Stimulated activated CD4-positive, alpha-beta T cell treated with anti-CD3 and anti-CD28 coated beads, Interleukin-1b, Interleukin-23, amount 100 ng/mL, for 1 hour (primary cell): Measurements from ENCODE around the gene REX1BD.

Experiments
- DNase-seq, 2 donors: peaks; one replicate each; pipeline ENCODE4 v3.0.0-alpha.2; 2020; ENCODE audit warnings: low read depth in 2 of 2

Gene REX1BD

DNA sequence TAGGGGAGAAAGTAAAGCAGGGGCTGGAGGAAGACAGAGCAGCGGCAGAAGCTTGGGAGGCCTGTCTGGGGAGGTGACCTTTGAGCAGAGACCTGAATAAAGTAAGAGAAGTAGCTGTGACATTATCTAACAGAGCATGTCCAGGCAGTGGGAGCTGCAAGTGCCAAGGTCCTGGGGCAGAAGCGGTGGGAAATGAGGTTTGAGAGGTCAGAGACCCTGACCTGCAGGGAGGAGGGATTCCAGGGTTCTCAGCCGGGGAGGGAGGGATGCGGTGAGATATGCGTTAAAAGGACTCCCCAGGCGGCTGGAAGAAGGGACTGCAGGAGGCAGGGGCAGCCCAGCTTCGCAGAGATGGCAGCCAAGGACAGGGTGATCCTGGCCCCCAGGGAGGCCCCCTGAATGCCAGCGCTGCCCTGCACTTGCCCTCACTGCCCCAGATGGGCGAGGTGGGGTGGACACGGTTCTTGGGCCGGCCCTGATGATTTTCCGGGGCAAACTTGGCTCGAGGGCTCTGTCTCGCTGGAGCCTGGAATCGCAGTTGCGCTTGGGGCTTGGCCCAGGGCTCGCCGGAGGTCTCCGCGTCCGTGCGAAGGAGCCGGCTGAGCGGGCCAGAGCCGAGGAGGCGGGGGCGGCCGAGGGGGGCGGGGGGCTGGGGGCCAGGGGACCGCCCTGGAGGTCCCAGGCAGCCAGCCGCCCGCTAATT is 14.8 kb downstream of the REX1BD start:
- no peak for DNase-seq

DNA sequence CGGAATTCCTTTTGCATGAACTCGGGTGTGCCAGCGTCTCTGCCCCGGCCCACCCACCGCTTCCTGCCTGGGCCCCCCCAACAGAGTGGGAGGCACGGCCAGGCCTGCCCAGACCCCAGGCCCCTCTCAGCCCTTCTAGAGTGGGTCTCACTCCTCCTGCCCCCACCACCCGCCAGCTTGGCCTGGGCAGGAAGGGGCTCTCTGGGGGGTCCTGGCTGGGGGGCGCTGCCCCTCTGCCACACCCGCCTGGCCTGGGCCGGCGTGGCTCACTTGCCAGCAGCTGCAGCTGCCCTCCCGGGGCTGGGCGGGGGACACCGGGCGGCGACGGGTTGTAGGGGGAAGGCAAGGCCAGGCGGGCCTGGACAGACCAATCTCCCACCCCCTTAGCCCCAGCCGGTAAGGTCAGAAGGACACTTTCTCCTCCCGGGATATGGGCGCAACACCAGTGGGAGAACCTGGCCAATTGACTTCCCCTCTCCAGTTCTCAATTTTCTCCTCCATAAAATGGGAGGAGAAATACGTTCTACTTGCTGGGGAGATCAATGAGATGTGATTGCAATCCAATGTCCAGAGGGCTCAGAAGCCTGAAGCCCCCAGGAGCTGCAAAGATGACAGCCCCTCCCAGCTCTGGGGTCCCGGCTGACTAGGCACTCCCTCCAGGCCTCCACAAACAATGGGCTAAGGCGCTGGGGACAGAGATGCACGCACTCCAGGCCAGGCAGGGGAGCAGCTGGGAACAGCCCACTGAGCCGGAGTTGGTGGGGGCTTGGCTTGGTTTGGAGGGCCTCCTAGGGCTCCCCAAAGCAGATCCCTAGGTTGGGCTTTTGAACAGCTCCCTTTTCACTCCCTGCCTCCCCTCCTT is 15.6 kb downstream of the REX1BD start:
- DNase-seq: no peak

DNA sequence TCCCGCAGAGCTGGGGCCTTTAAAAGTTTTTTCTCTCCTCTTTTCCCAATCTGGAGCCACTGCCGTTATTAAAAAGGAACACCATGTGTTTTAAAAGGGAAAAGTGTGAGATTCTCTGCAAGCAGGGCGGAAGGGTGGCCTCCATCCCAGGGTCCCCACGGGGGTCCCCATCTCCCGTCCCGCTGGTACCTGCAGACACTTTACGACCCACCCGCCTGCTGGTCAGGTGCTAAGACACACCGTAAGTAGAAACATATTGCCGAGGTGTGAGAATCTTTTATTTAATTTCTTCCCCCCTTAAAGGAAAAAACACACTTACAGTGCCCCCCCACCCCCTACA is 16.2 kb downstream of the REX1BD start:
- no peak for DNase-seq

DNA sequence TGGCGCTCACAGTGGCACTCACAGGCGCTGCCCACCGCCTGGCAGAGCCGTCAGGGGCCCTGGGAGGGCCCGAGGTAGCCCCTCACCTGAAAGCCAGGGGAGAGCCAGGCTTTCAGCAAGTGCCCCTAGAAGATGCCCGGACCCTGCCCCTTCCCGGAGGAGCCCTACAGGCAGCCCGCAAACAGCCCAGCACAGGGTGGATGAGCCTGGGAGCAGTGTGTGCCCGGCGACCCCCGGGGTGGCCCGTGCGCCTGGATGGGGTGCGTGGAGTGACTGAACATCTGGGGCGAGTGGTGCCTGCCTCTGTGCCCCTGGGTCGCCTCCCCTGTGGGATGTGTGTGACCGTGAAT is 16.6 kb downstream of the REX1BD start:
- DNase-seq: no peak

DNA sequence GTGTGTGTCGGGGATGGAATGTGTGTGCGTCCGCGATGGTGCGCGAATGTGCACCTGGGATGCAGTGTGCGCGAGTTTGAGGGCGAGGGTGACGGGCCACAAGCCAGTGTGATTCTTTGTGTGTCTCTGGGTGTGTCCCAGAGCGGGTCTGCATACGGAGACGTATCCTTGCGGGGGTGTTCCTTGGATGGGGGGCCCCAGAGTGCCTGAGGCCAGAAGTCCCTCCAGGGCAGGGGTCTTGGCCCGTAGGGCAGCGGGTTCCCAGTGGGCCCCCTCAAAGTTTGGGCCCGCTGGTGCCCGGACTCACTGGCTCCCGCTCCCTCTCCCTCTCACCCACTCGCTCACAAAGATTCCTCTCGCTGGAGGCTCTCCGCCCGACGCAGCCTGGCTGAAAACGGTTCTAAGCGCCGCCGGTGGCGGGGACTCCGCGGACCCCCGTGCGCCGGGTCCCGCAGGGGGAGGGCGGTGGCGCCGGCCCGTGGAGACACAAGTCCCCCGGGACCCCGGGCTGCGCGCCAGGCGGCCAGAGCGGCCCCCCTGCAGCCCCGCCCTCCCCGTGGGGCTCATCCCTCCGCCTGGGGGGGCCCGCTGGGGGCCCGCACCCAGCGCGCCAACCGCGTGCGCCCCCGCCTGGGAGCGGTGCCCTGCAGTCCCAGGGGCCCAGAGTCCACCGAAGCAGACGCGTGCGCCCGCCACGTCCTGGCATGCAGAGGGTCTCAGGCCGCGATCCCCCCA is 17.1 kb downstream of the REX1BD start:
- no peak for DNase-seq

DNA sequence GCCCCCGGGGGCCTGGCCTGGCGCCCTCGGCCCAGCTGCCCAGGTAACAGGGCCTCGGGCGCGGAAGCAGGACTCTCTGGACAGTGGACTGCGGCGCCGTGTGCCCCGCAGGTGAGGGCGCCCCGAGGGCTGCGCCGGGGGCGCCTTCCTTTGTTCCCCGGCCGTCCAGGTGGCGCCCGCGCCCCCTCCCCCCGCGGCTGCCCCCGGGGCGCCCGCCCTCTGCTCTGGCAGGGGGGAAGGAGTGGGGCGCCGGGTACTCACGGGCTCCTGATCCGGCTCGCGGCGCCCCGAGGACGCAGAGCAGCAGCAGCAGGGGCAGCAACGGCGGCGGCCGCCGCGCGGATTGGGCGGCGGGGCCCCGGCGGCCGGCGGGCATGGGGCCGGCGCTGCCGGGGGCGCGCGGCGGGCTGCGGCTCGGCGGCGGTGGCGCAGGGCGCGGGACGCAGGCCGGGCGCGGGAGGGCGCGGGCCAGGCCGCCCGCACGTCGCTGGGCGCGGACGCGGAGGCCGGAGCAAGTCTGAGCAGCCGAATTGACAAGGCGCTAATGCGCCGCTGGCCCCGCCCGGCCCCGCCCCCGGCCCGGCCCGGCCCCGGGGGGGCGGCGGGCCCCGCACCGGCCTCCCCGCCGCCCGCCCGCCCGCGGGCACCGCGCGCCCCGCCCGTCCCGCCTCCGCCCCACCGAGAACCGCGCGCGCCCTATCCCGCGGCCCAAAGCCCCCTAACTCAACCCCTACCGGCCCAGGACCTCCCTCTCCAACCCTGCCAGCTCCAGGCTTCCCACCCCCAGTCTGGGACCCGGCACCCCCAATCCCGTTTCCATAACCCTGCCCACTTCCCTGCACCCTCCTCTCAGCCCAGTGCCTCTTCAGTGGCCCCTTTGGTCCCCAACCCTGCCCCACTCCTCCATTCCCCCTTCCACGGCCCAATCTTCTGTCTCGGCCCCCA is 18.0 kb downstream of the REX1BD start, which contains the start of gene CRLF1:
Gene CRLF1, minus strand, starts transcription at position 519 of the 945 bp plus-strand sequence. Its CDS starts 143 bp downstream, at position 376.
- no peak for DNase-seq

DNA sequence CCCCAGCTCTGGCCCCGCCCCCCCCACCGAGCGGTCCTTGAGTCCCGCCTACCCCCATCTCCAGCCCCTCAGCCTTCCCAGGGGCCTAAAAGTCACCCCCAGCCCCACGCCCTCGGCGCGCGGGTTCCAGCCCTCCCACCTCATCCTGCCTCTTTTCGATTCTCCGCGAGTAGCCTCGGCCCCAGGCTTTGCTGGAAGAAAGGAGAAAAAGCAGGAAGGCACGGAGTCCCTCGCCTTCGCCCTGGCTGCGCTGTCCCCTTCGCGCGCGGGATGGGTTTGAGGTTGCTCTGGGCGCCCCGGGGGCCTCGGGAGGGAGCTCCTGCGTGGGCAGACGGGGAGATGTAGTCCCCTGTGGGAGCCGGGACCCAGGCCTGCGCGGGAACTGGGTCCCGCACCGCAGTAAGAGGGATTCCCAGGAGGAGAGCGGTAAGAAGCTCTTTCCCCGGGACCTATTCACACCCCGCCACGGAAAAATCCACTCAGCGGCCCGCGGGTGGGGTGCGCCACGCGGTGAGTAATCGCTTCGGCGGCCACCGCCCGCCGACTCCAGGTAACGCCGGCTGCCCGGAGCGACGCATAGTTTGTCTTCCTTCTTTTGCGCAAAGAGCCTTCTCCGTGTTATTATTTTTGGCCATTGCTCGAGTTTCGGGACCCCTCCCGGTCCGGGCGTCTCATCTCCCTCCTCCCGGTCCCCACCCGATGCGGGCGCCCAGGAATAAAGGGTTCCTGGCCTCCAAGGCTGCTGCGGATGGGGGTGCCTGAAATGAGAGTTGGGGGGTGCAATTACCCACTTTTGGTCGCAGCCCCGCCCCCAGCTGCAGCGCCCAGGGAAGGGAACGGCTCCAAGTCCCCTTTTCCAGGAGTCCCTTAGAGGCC is 18.9 kb downstream of the REX1BD start:
- DNase-seq: no peak

DNA sequence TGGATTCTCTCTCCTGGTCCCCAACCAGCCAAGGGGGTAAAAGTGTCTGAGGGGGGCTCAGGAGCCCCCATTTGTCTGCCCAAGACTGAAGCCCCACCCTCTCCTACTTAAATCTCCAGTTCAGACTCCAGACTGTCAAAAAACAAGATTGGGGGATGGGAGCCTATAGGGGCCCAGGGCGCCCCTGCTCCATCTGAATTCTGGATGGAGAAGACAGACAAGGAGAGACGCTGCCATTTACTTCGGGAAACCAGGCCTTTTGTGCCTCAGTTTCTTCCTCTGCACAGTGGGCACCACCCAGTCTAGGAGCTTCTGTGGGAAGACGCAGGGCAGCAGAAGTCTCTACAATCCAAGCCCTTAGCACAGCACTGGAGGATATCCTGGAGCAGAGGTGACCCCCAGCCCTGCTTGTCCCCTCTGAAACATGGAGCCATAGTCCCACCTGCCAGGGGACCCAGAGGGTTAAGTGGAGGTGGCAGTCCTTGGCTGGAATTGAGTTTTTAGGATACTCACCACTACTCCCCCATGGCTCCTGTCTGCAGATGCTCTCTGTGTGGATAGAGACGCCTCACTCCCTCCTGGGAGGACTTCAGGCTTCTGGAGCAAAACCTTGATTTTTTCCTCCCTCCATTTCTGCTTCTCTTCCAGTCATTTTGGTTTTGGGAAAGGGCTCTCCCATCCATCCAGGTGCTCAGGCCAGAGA is 19.7 kb downstream of the REX1BD start:
- DNase-seq: no peak

DNA sequence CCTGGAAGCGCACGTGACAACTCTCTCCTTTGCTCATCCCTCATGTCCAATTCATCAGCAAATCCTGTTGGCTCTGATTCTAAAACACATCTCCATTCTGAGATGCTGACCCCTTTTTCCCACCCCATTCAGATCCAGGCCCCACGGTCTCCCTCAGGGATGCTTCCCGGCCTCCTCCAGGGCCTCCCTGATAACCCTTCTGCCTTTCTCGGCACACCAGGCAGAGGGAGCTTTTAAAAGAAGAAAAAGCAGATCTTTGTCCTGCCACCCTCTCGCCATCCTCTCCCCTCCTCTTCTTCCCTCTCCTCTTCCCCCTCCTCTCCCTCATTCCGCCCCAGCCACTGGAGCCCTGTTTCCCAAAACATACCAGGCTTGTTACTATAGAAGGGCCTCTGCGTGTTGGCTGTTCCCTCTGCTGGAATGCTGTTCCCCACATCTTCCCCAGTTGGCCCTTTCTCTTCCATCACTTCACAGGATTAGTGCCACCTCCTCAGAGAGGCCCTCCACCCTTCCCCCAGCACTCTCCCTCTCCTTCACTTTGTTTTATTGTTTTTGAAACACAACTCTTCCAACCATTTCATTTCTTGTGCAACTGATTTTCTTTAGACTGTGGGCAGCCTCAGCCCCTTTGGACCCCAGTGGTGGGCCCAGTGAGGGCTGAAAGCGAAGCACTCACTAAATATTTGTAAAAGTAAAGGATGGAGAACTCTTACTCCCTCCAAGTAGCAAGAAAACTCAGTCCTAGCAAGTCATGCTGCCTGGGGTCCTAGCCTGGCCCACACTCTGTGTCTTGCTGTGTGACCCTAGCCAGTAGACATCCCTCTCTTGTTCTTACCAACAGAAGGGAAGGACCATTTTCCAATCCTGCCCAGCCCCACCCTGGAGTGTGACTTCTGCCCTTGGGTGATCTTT is 20.5 kb downstream of the REX1BD start:
- no peak for DNase-seq

DNA sequence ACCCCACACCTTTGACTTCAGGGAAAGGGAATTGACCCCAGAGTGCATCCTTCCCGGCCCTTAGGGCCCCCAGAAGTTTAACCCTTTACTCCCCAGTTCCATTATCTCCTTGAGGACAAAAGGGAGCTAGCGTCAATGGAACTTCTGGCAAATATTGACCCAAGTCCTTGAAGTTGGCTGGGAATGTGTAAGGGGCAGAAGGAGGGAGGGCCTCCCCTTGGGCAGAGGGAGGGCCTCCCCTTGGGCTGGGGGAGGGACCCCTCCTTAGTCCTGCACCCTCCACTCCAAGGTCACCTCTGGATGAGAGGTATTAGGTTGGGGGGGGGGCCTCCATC is 21.1 kb downstream of the REX1BD start:
- no peak for DNase-seq

DNA sequence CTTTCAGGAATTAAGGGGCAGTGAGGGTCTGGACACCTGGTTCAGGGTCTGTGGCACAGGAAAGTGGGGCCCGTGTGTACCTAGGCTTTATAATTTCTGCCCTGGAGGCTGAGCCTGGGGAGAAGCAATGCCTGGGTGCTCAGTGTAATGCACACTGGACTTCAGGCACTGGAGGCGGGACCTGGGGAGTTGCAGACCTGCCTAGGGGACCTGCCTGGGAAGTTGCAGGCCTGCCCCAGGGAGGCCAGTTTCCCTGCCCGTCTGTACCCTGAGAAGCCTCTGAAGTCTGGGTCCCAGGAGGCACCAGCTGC is 21.6 kb downstream of the REX1BD start:
- no peak for DNase-seq

DNA sequence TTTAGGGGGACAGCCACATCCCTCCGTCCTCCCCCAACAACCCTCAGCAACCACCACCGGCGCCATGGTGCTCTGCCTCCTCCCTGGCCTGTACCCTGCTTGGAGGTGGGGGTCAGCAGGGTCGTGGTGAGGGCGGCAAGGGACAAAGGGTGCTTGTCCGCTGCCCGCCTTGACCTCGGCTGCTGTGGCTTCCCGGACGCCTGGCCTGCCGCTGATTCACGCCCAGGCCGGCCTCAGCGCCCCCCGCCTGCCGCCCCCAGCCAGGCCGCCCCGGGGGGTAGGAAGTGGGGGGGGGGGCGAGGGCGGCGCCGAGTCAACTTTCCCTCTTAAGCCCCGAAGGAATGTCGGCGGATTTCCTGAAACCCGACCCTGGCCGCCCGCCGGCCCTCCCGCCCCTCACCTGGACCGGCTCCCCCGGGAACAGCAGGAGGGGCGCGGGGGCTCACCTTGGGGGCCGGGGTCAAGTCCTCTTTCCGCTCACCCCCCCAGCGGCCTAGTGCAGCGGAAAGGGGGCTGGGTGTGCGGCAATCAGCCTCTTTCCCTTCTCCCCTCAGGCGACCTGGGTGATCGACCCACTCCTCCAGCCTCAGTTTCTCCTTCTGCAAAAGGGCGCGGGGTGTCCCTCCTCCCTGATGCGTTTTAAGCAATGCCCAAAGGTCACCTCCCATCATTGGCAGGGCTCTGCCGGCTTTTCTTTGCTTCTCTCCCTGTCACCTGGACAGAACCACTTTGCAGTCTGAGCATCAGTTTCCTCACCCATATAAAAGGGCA is 22.1 kb downstream of the REX1BD start:
- DNase-seq: no peak

DNA sequence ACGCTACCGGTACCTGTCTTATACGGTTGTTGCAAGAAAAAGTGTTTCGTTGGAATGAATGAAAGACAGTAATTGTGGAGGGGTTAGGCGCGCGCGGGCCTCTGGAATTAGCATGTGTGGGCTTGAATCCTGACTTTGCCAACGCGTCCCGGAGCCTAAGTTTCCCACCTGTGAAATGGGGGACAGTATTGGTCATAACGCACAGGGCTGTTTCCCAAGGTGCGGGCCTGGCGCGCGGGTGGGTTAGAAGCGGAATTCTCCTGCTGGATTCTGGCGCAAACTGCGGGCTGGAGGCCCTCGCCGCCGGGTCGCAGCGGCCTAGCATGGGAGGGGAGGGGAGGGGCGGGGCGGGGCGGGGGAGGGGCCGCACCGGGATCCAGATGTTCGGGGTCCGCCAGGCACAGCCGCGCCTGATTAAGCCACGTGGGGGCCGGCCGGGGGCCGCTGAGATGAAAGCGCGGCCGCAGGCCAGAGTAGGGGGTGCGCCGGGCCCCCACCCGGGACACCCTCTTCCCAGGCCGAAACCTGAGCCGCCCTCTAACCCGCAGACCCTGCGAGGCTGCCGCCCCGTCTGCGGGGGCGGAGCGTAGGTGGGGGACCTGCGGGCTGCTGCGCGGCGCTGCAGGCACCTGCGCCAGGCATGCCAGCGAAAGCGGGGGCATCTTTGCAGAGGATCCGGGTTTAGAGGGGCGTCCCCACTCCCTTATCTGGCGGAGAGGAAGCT is 22.9 kb downstream of the REX1BD start:
- DNase-seq: no peak

DNA sequence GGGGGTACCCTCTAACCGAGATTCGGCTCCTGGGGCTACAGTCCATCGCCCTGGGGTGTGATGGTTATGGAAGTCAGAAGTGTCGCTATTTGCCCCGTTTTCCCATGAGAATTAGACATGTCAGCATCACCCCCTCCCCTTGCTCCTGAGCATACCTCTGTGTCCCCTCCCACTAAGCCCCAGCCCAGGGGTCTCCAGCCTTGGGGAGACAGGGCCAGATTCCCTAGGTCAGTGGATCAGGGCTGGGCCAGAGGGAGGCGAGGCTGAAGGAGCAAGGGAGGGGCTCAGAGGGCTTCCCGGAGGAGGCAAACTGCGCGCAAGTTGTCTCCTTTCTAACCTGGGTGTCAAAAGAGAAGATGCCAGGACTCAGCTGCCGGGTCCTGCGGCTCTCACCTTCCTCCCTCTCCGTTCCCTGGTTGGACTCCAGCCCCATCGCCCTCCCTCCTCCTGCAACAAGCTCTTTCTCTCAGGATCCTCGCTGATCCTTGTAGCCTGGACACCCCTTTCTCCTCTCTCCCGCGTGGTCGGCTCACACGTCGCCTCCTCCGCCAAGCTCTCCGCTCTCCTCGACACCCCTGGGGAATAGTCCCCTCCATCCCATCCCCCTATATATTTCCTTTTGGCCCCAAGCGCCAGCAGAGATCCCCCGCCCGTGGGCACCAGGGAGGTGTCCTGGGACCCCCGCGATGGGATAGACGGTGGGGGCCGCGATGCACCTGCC is 23.6 kb downstream of the REX1BD start:
- no peak for DNase-seq

DNA sequence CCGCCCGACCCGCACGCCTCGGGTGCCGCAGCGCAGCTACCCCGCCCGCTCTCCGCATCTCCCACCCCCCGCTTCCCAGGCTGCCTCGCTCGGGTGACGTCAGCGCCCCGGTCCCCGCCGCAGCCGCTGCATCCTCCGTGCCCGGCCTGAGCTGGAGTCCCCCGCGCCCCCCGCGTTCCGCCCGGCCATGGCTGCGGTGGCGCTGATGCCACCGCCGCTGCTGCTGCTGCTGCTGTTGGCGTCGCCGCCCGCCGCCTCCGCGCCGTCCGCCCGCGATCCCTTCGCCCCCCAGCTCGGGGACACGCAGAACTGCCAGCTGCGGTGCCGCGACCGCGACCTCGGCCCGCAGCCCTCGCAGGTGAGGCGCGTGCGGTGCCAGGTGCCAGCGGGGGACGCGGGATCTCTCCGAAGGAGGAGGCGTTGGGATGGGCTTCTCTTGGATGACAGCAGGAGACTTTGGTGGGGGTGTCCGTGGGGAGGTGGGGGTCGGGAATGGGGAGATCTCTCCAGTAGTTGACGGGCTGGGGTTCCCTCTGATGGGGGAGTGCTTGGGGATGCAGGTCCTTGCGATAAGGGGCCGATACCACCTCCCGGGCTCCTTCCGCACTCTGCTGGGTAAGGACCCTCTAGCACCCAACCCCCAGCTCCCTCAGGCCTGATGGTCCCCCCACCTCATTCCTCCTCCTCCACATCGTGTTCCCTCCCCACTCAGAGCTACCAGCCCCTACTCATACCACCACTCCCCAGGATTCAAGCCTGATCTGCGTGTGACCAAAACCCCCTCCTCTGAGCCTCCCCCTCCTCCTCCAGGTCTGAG is 24.4 kb downstream of the REX1BD start, which contains the start of gene TMEM59L:
Gene TMEM59L, plus strand, starts transcription at position 99 of the 817 bp plus-strand sequence. Its CDS starts 89 bp downstream, at position 188.
- no peak for DNase-seq
